Keratinocyte (primary cell): Measurements from ENCODE around the gene EXOC4.

Experiments
- EZH2 ChIP-seq: IDR thresholded peaks from one replicate; pipeline ENCODE4 v1.6.1; 2012; ENCODE audit warnings: inconsistent platforms, mild to moderate bottlenecking, low read length, moderate library complexity
- TF ChIP-seq, protein P1 (sequence below), 3 experiments: IDR thresholded peaks in 1 of 3; conservative IDR thresholded peaks in 1 of 3; optimal IDR thresholded peaks in 1 of 3; 2 replicates in 2 of 3; 3 replicates in 1 of 3; pipeline versions ENCODE3 to v1.5.1; 2011; ENCODE audit warnings: low read length in 3 of 3, mild to moderate bottlenecking in 3 of 3, moderate library complexity in 2 of 3, control low read depth in 1 of 3, inconsistent platforms in 1 of 3; ENCODE audit not compliant: insufficient read depth in 2 of 3; ENCODE audit errors: extremely low read depth in 1 of 3

- TF ChIP-seq, protein P1, sequence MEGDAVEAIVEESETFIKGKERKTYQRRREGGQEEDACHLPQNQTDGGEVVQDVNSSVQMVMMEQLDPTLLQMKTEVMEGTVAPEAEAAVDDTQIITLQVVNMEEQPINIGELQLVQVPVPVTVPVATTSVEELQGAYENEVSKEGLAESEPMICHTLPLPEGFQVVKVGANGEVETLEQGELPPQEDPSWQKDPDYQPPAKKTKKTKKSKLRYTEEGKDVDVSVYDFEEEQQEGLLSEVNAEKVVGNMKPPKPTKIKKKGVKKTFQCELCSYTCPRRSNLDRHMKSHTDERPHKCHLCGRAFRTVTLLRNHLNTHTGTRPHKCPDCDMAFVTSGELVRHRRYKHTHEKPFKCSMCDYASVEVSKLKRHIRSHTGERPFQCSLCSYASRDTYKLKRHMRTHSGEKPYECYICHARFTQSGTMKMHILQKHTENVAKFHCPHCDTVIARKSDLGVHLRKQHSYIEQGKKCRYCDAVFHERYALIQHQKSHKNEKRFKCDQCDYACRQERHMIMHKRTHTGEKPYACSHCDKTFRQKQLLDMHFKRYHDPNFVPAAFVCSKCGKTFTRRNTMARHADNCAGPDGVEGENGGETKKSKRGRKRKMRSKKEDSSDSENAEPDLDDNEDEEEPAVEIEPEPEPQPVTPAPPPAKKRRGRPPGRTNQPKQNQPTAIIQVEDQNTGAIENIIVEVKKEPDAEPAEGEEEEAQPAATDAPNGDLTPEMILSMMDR (optimal IDR thresholded peaks at IDR 0.05 in 1 of 3, IDR thresholded peaks at IDR 0.05 in 1 of 3, conservative IDR thresholded peaks at IDR 0.05 in 1 of 3; ENCODE audit: extremely low read depth in 1 of 3, insufficient read depth in 2 of 3, low read length in 3 of 3), result no peak
- TF ChIP-seq EZH2, result no peak
Observed at GRCh38 chr7:133315332-133316040, 62.6 kb downstream of the EXOC4 start.
